Neural cell (in vitro differentiated cells): ENCODE results near the gene MRTFA. TPM values are rescaled to one million over a fixed set of nuclear protein-coding genes. Genes with fewer than 3 reads are reported as not detected.

Experiments used
- H2AFZ ChIP-seq: fragments of 200-600, 300-800 bp; sonication (generic), shearing (Covaris generic); 2 replicates; pipeline ENCODE4 v1.6.0; 2014; ENCODE audit warnings: low read depth, mild to moderate bottlenecking, antibody characterized with exemption, low read length, moderate library complexity
- H3F3A ChIP-seq: fragments of 200-600 bp; shearing (Covaris generic); 2 replicates; pipeline ENCODE4 v1.6.1; 2016; ENCODE audit warnings: mild to moderate bottlenecking, moderate library complexity, mixed read lengths, antibody characterized with exemption, low read length; ENCODE audit not compliant: insufficient read depth, poor library complexity, severe bottlenecking
- H3K27ac ChIP-seq: fragments of 200-600, 300-800 bp; sonication (generic), shearing (Covaris generic); 2 replicates; pipeline ENCODE4 v1.5.1; 2014; ENCODE audit warnings: mild to moderate bottlenecking, low read length, moderate library complexity
- H3K27me3 ChIP-seq: fragments of 300-800, 200-600 bp; sonication (generic), shearing (Covaris generic); 2 replicates; pipeline ENCODE4 v1.6.0; 2014; ENCODE audit warnings: mild to moderate bottlenecking, low read depth, low read length, moderate library complexity; ENCODE audit not compliant: insufficient read depth
- H3K36me3 ChIP-seq: fragments of 300-800, 200-600 bp; sonication (generic), shearing (Covaris generic); 2 replicates; pipeline ENCODE4 v1.5.1; 2014; ENCODE audit warnings: mild to moderate bottlenecking, antibody characterized with exemption, low read length, moderate library complexity; ENCODE audit not compliant: insufficient read depth
- H3K4me2 ChIP-seq: fragments of 300-800, 200-600 bp; sonication (generic), shearing (Covaris generic); 2 replicates; pipeline ENCODE4 v1.6.0; 2014; ENCODE audit warnings: mild to moderate bottlenecking, low read length
- H3K4me3 ChIP-seq: fragments of 300-800, 200-600 bp; sonication (generic), shearing (Covaris generic); 2 replicates; pipeline ENCODE4 v1.5.1; 2014; ENCODE audit warnings: mild to moderate bottlenecking, low read length, moderate library complexity
- H3K79me2 ChIP-seq: fragments of 200-600 bp; shearing (Covaris generic); replicated peaks from 2 replicates; pipeline ENCODE4 v1.6.0; 2014; ENCODE audit warnings: mild to moderate bottlenecking, low read length, moderate library complexity; ENCODE audit not compliant: insufficient read depth
- H3K9ac ChIP-seq: fragments of 300-800, 200-600 bp; sonication (generic), shearing (Covaris generic); 2 replicates; pipeline ENCODE4 v1.6.1; 2016; ENCODE audit warnings: mild to moderate bottlenecking, low read length, mixed read lengths
- H3K9me2 ChIP-seq: fragments of 200-600 bp; shearing (Covaris generic); 2 replicates; pipeline ENCODE4 v1.6.1; 2016; ENCODE audit warnings: mild to moderate bottlenecking, low read length, mixed read lengths; ENCODE audit not compliant: insufficient read depth
- H3K9me3 ChIP-seq: fragments of 200-600, 300-800 bp; sonication (generic), shearing (Covaris generic); 2 replicates; pipeline ENCODE4 v1.6.1; 2016; ENCODE audit warnings: mild to moderate bottlenecking, mixed run types, low read length, moderate library complexity, mixed read lengths
- H4K20me1 ChIP-seq: fragments of 200-600 bp; shearing (Covaris generic); 2 replicates; pipeline ENCODE4 v1.6.1; 2016; ENCODE audit warnings: mild to moderate bottlenecking, mixed run types; ENCODE audit not compliant: insufficient read depth
- CTCF ChIP-seq: fragments of 450-650 bp; IDR thresholded peaks from 2 replicates; pipeline ENCODE4 v1.5.1; 2014; ENCODE audit warnings: antibody characterized with exemption, mild to moderate bottlenecking, moderate library complexity; ENCODE audit not compliant: poor library complexity, severe bottlenecking
- EP300 ChIP-seq: fragments of 450-650 bp; conservative IDR thresholded peaks from 2 replicates; pipeline ENCODE4 v1.6.1; 2014; ENCODE audit warnings: antibody characterized with exemption, mild to moderate bottlenecking, moderate library complexity; ENCODE audit not compliant: poor library complexity, severe bottlenecking
- EZH2 ChIP-seq: fragments of 200-600, 300-800 bp; shearing (Covaris generic), sonication (generic); IDR thresholded peaks from 2 replicates; pipeline ENCODE4 v1.6.1; 2014; ENCODE audit warnings: antibody characterized with exemption, low read length, borderline replicate concordance, mild to moderate bottlenecking; ENCODE audit not compliant: insufficient read depth, poor library complexity, severe bottlenecking
- MXI1 ChIP-seq: fragments of 450-650 bp; conservative IDR thresholded peaks from 2 replicates; pipeline ENCODE4 v1.6.1; 2014; ENCODE audit warnings: antibody characterized with exemption, mild to moderate bottlenecking; ENCODE audit not compliant: poor library complexity, severe bottlenecking
- POLR2AphosphoS5 ChIP-seq: IDR thresholded peaks from 2 replicates; pipeline ENCODE4 v1.6.1; 2012
- RAD21 ChIP-seq: fragments of 450-650 bp; conservative IDR thresholded peaks from 2 replicates; pipeline ENCODE4 v1.6.1; 2014; ENCODE audit warnings: antibody characterized with exemption, mild to moderate bottlenecking, moderate library complexity
- SMC3 ChIP-seq: fragments of 450-650 bp; conservative IDR thresholded peaks from 2 replicates; pipeline ENCODE4 v1.6.1; 2014; ENCODE audit warnings: antibody characterized with exemption, mild to moderate bottlenecking, moderate library complexity; ENCODE audit not compliant: poor library complexity
- TAF1 ChIP-seq: IDR thresholded peaks from 2 replicates; pipeline ENCODE4 v1.6.1; 2012; ENCODE audit warnings: low read depth
- polyA plus RNA-seq: library from polyadenylated mRNA; depleted of rRNA; stranded (reverse); fragments of >200 nt; gene quantifications from 2 replicates; pipeline ENCODE4 v1.2.3, GENCODE V29; 2014
- TF ChIP-seq, protein P1 (sequence below): IDR thresholded peaks from 2 replicates; pipeline ENCODE4 v1.6.1; 2012; ENCODE audit warnings: borderline replicate concordance

Gene MRTFA
- polyA plus RNA-seq, 1 donor from 2014 or later: 19.3 TPM

DNA sequence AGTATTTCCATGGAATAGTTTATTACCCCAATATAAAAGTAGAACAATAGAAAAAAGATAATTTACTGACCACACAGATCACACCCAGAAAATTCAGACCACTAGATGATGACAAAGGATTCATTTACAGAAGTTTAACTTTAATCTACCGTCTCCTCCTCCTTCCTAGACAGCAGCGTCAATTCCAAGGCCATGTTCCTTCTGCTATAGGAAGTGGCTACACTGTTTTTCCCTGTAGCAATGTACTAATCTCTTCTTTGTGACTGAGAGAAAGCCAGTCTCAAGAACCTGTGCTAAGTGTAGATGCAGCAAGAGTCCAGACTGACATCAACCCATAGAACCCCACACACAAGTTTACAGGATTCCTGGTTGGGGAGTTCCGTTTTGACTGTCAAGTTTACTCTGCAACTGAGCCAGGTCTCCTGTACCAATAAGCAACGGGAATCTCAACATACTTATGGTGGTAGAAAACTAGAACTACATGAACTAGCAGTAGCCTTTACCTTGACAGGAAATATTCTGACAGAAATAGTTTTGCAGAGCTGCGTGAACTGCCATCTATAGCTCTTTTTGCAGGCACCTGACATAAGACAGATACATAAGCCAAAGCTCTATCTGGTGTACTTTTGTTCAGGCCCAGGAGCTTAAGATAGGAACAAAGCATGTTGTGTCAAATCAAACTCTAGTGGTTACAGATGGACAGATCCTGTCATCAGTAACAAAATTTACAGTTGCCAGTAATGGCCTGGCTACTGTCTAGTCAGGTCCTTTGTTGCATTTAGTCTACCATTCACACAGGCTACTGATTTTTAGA lies 42.9 kb downstream of the MRTFA start:
- Histone ChIP-seq H3K4me3 (no peak overlapping the region), H3K9me3 (no peaks in the 10 kb centered on the region), H3K36me3 (no peaks in the 10 kb centered on the region), H3K79me2 (peaks cover 12% of the 10 kb centered on the region), H3K27ac (no peak overlapping the region), H3K4me2 (no peak overlapping the region), H3K9ac (no peak overlapping the region), H3K9me2 (no peaks in the 10 kb centered on the region), H4K20me1 (no peaks in the 10 kb centered on the region), H2AFZ (no peak overlapping the region), H3F3A (no peaks in the 10 kb centered on the region), H3K27me3 (no peaks in the 10 kb centered on the region)
- TF ChIP-seq, protein P1, sequence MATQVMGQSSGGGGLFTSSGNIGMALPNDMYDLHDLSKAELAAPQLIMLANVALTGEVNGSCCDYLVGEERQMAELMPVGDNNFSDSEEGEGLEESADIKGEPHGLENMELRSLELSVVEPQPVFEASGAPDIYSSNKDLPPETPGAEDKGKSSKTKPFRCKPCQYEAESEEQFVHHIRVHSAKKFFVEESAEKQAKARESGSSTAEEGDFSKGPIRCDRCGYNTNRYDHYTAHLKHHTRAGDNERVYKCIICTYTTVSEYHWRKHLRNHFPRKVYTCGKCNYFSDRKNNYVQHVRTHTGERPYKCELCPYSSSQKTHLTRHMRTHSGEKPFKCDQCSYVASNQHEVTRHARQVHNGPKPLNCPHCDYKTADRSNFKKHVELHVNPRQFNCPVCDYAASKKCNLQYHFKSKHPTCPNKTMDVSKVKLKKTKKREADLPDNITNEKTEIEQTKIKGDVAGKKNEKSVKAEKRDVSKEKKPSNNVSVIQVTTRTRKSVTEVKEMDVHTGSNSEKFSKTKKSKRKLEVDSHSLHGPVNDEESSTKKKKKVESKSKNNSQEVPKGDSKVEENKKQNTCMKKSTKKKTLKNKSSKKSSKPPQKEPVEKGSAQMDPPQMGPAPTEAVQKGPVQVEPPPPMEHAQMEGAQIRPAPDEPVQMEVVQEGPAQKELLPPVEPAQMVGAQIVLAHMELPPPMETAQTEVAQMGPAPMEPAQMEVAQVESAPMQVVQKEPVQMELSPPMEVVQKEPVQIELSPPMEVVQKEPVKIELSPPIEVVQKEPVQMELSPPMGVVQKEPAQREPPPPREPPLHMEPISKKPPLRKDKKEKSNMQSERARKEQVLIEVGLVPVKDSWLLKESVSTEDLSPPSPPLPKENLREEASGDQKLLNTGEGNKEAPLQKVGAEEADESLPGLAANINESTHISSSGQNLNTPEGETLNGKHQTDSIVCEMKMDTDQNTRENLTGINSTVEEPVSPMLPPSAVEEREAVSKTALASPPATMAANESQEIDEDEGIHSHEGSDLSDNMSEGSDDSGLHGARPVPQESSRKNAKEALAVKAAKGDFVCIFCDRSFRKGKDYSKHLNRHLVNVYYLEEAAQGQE: no peak
- TF ChIP-seq EP300 (no peak), EZH2 (no peak), POLR2AphosphoS5 (no peak), RAD21 (no peak), CTCF (no peak), TAF1 (no peak), SMC3 (no peak), MXI1 (no peak)

DNA sequence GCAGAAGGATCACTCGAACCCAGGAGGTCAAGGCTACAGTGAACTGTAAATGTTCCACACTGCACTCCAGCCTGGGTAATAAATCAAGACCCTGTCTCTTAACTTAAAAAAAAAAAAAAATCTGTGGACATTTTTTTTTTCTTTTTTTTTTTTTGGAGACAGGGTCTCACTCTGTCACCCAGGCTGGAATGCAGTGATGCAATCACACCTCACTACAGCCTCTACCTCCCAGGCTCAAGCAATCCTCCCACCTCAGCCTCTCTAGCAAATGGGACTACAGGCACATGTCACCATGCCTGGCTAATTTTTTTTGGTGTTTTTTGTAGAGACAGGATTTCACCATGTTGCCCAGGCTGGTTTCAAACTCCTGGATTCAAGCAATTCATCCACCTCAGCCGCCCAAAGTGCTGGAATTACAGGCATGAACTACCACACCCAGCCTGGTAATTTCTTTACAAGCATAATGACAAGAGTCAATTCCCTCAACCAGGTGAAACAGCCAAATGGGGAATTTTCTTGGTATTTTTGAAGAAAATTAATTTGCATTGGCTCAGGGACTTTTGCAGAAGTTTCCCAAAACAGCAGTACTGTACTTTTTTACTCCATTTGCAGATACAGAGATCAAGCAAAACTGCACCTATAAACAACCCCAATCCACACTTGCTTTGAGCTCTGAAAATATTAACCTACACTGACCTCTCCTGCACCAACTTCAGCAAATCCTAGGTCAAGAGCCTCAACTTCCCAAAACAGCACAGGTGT lies 44.0 kb downstream of the MRTFA start:
- Histone ChIP-seq H4K20me1 (no peaks in the 10 kb centered on the region), H3K4me3 (no peak overlapping the region), H3K9me3 (no peaks in the 10 kb centered on the region), H3K9me2 (no peaks in the 10 kb centered on the region), H3K4me2 (no peak overlapping the region), H3K27me3 (no peaks in the 10 kb centered on the region), H2AFZ (no peak overlapping the region), H3K9ac (no peak overlapping the region), H3F3A (no peaks in the 10 kb centered on the region), H3K36me3 (no peaks in the 10 kb centered on the region), H3K27ac (no peak overlapping the region), H3K79me2 (peaks cover 16% of the 10 kb centered on the region)
- TF ChIP-seq EP300 (no peak), TAF1 (no peak), POLR2AphosphoS5 (no peak), MXI1 (no peak), SMC3 (no peak), EZH2 (no peak), RAD21 (no peak), CTCF (no peak)
- TF ChIP-seq, protein P1: no peak
